ENCODE results near the gene PIM3.
"Not testable (repeated sequence)": the region's sequence is repeated elsewhere in the genome, so short reads cannot be mapped to it uniquely, and the experiment has no call there.

The PIM3 gene

GRCh38 chr22:49968313-49968830 lies 7.8 kb downstream of the PIM3 start:
- DNase-seq (ENCODE audit: low read depth): no peak

- no peak for DNase-seq (ENCODE audit: low read depth)
These were observed 8.5 kb downstream of the PIM3 start for GRCh38 chr22:49968831-49969661.

GRCh38 chr22:49969751-49970527 lies 9.4 kb downstream of the PIM3 start:
- no peak for DNase-seq (ENCODE audit: low read depth)

DNA sequence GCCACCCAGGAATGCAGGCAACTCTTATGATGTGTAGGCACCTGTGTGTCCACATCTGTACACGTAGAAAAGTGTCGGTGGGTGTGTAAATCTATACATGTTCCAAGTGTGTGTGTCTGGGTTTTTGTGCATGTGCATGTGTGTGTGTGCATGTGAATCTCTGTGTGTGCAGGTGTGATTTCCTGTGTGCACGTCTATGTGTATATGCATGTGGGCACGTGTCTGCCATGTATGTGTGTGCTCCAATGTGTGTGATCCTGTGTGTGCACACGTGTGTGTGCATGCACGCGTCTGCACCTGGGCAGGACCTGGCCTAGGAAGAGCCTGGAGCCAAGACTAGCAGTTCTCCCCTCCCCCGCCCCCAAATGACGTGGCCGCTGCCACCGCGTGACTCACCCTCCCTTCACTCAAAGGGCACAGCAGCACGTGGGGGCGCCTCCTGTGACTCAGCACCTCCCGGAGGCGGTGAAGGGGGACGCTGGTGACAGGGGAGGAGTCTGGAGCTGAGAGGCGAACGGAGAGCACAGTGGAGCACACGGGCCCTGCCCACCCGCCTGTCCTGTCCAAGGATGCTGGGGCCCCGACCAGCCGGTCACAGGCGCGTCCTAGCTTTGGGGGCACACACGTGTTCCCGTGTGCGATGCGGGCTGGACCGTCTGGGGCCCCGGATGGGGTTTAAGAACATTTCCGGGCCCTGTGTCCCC lies 10.1 kb downstream of the PIM3 start:
- DNase-seq (ENCODE audit: low read depth): peak; percentile 91

DNA sequence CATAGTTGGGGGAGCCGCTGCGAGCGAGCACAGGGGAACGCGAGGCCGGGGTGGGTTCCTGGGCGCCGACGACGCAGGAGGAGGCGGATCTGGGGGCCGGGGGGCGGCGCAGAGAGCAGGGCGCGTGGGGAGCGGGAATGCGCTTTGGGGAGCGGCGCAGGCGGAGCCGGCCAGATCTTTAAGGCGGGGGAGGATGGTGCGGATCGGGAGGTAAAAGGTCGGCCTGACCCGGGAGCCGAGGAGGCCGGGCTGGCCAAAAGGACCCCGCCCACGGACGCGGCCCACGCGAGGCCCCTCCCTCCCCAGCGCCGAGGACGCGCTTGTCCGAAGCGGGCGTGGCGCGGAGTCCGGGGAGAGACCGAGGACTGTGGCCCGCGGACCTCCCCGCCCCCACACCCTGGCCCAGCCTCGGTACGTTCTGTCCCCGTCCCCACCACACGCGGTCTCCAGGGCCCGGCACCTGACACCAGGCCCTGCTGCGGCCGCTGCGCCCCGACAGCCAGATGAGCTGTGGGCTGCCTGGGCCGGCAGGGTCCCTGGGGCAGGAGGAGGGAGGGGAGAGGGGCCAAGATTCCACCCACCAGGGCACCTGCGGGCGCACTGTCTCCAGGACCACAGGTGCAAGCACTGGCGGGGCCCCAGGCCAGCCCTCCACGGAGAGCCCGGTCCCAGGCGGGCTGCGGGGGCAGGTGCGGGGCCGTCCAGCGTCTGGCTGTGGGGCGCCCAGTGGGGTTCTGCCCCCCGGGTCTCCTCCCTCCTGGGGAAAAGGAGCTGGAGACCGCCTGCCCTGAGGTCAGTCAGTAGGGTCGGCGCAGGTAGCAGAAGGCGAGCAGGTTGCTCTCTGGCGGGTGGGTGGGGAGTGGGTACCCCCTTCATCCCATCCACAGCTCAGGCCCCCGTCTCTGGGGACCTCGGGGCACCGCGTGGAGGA lies 10.9 kb downstream of the PIM3 start:
- DNase-seq (ENCODE audit: low read depth): no peak

DNA sequence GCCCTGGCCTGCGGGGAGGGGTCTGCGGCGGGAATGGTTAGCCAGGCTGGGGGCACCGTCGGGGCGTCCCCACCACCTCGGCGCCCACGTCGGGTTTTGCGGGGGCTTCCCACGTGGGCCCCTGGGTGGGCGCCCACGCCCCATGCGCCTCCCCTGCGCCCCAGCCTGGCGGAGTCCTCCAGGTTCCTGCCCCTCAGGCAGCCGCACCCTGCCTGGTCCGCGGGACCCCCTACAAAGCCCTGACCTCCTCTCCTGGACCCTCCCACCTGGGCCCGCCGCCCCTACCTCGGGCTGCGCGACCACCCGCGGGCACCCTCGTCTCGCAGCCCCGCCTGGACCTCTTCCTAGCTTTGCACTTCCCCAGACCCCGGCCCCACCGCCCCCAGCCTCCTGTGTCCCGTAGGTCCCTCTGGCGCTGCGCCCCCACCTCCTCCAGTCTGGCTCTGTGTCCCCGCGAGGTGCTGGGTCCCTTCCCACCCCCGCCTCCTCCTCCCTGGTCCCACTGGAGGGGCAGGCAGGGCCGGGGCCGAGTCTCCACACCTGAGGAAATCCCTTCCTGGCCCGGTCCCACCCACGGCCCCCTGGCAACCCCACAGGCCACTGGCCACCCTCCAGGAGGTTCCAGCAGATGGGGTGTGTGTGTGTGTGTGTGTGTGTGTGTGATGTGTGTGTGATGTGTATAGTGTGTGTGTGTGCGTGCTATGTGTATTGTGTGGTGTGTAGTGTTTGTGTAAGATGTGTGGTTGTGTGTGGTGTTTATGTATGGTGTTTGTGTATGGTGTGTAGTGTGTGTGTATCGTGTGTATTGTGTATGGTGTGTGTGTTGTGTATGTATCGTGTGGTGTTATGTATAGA lies 11.8 kb downstream of the PIM3 start:
- DNase-seq (ENCODE audit: low read depth): no peak

GRCh38 chr22:49973018-49973961 lies 12.7 kb downstream of the PIM3 start:
- no peak for DNase-seq (ENCODE audit: low read depth)

DNA sequence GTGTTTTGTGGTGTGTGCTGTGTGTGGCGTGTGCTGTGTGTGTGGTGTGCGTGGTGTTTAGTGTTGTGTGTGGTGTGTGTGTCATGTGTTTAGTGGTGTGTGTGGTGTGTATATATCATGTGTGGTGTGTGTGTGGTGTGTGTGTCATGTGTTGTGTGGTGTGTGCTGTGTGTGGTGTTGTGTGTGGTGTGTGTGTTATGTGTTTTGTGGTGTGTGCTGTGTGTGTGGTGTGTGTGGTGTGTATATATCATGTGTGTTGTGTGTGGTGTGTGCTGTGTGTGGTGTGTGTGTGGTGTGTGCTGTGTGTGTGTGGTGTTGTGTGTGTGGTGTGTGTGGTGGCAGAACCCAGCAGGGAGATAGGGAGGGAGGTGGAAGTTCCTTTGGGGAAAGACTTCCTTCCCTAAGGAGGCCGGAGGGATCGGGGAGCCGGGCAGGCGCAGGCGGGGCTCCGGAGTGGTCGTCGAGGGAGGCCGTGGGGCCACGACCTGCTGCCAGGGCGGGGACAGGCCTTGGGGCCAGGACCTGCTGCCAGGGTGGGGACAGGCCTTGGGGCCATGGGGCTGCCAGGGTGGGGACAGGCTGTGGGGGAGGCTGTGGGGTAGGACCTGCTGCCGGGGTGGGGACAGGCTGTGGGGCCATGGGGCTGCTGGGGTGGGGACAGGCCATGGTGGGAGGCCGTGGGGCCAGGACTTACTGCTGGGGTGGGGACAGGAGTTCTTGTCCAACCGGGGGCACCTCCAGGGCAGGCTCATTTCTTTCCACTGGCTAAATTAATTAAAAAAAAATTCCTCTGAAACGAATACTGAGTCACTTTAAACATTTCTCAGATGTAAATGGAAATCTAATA lies 15.2 kb downstream of the PIM3 start:
- no peak for DNase-seq (ENCODE audit: low read depth)

GRCh38 chr22:49976439-49977175 lies 16.0 kb downstream of the PIM3 start:
- no peak for DNase-seq (ENCODE audit: low read depth)

DNA sequence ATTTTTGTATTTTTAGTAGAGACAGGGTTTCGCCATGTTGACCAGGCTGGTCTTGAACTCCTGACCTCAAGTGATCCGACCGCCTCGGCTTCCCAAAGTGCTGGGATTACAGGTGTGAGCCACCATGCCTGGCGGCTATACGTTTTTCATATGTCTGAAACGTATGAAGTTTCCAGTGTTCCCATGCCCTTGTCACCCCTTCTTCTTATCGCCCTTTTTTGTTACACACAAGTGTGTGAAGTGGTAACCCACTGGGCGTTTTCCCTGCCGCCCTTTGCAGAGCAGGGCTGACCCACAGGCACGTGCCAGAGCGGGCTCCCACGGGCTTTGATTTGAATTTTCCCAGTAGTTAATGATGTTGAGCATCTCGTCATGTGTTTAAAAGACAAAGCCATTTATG lies 17.0 kb downstream of the PIM3 start:
- no peak for DNase-seq (ENCODE audit: low read depth)

GRCh38 chr22:49979587-49980264 lies 19.2 kb downstream of the PIM3 start:
- DNase-seq (ENCODE audit: low read depth): no peak

DNA sequence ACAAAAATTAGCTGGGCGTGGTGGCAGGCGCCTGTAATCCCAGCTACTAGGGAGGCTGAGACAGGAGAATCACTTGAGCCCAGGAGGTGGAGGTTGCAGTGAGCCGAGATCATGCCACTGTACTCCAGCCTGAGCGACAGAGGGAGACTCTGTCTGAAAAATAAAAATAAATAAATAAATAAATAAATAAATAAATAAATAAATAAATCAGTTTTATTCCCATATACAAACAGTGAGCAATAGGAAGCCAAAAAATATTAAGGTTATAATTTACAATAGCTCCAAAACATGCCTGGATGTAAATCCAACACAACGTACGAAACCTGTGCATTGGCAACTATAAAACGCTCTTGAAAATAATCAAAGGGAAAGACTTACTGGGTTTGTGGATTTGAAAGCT lies 21.2 kb downstream of the PIM3 start:
- not testable (repeated sequence) for DNase-seq (ENCODE audit: low read depth)

- no peak for DNase-seq (ENCODE audit: low read depth)
These were observed 22.8 kb downstream of the PIM3 start for GRCh38 chr22:49983148-49984042.

DNA sequence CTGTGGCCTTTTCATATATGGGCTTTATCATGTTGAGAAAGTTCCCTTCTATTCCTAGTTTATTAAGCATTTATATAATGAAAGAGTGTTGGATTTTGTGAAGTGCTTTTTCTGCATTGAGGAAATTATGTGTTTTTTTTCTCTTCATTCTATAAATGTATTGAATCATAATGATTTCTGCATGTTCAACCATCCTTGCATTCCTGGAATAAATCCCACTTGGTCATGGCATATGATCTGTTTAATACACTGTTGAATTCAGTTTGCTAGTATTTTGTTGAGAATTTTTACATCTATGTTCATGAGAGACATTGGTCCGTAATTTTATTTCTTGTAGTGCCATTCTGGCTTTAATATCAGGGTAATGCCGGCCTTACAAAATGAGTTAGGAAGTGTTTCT lies 25.8 kb downstream of the PIM3 start:
- no peak for DNase-seq (ENCODE audit: low read depth)

GRCh38 chr22:49989826-49990225 lies 29.3 kb downstream of the PIM3 start:
- not testable (repeated sequence) for DNase-seq (ENCODE audit: low read depth)

GRCh38 chr22:49991167-49991566 lies 30.6 kb downstream of the PIM3 start:
- DNase-seq (ENCODE audit: low read depth): no peak
